ENCODE results near the gene PXYLP1. TPM values are rescaled to one million over a fixed set of nuclear protein-coding genes. Genes with fewer than 3 reads are reported as not detected.
A peak's percentile ranks its signal among the peaks of the same experiment; 100 is the strongest.

PXYLP1 gene
- total RNA-seq, 1 donor, result 9.1 TPM

- H3K4me3 ChIP-seq (ENCODE audit: low read depth, low read length), result no peak overlapping the region
- DNase-seq (ENCODE audit: low read depth), result peak; percentile 51
- TF ChIP-seq CTCF (IDR thresholded peaks at IDR 0.05; ENCODE audit: insufficient read depth, low read length), result no peak
Observed at GRCh38 chr3:141227752-141228151, 3.9 kb upstream of the PXYLP1 start.

DNA sequence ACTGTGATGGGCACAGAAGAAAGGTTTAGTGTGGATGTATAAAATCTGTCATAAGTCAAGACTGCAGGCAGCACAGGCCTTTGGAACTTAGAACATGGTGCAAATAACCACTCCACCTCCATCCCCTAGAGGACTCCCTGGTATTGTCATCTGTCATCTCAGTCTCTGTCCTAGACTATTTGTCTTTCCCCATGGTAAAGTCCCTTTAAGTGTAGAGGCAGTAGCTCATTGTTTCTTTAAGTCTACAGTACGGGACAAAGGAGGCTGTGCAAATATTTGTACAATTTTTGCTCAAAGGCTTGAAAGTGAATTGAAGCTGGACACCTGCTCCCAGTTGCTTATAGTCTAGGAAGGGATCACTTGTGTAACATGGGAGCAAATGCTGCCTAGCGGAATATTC, 3.2 kb upstream of the PXYLP1 start:
- TF ChIP-seq CTCF (IDR thresholded peaks at IDR 0.05; ENCODE audit: insufficient read depth, low read length), result no peak
- no peak overlapping the region for H3K4me3 ChIP-seq (ENCODE audit: low read depth, low read length)
- no peak for DNase-seq (ENCODE audit: low read depth)

DNA sequence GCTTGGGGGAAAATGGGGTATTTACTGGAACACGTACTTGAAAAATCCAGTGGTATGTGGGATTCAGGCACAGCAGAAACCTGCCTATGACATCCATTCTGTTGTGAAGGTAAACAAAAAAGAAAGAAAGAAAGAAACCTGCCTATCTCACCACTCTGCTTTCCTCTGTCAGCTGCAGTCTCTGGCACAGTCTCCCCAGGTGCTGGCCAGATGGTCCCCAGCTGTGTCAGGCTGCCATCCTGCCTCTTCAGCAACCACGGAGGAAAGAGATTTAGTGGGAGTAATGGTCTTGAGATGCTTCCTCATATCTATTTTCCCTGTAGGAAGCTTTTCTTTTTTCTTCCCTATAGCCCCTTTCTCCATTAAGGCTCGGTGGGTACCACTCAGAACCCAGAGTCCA, 2.5 kb upstream of the PXYLP1 start:
- no peak overlapping the region for H3K4me3 ChIP-seq (ENCODE audit: low read depth, low read length)
- TF ChIP-seq CTCF (IDR thresholded peaks at IDR 0.05; ENCODE audit: insufficient read depth, low read length), result no peak
- DNase-seq (ENCODE audit: low read depth), result no peak

- DNase-seq (ENCODE audit: low read depth), result no peak
- no peak overlapping the region for H3K4me3 ChIP-seq (ENCODE audit: low read depth, low read length)
- no peak for TF ChIP-seq CTCF (IDR thresholded peaks at IDR 0.05; ENCODE audit: insufficient read depth, low read length)
Observed at GRCh38 chr3:141230293-141230692, 1.3 kb upstream of the PXYLP1 start.

DNA sequence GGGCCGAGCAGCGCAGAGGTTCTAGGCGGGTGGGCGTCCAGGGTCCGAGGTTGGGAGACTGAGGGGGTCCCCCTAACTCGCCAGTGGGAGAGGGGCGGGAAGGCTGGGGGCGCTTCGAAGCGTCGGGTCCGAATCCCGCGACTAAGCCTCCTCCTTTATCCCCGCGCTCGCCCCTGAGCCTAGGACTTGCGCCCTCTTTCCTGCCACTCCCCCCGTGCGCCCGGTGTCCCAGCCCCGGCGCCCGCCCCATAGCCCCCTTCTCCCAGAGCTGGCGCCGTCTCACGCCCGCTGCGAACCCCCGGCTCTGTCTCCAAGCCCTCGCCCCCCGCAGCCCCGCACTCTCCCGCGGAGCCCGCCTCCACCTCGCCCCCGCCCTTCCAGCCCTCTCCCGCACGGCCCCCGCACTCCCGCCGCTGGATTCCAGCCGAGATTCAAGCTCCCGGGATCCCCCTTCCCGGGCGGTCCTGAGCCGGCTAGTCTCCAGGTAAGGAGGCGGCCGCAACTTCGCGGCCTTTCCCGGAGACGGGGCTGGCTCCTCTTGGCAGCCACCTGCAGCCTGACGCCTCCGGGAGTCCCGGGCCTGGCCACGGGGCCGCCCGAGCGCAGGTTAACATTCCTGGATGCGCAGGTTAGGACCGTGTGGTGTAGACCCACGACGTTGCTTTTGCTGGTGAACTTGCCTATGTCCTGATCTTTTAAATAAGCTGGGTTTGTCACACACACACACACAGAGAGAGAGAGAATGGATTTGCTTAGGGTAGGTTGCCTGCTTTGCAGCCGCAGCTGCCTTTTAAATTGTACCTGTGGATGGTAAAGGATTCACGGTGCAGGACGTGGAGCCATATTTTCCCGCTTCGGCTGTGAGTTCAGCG, 563 bp downstream of the PXYLP1 start:
- H3K4me3 ChIP-seq (ENCODE audit: low read depth, low read length), result peak overlapping the region; percentile 78
- no peak for TF ChIP-seq CTCF (IDR thresholded peaks at IDR 0.05; ENCODE audit: insufficient read depth, low read length)
- no peak for DNase-seq (ENCODE audit: low read depth)

DNA sequence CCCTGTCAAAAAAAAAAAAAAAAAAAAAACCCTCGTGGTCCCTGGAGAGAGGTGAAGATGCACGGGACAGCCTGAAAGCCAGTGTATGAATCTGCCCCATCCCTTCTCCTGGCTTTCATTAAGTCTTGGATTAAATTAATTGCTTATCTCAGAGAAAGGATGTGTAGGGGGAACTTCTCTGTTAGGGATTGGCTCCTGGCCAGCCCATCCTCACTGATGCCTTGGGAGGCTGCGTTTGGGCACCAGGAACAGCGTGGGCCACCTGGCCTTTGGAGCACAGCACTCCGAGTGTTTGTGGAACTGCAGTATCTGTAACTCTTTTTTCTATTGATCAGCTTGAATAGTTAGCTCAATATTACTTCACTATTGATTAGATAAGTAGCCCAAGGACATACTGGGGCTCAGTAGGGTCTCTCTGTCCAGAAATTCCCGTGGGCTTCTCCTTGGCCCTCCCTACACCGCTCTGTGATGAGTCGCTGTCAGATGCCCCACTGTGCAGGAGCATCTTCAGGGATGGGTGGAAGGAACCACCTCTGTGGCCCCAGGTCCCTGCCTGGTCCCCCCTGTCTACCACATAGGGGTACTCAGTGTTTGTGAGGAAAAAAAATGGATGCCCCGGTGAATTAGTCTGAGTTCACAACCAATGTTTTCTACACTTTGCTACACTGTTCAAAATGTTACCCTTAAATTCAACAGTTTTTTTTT, 2.0 kb downstream of the PXYLP1 start:
- no peak for TF ChIP-seq CTCF (IDR thresholded peaks at IDR 0.05; ENCODE audit: insufficient read depth, low read length)
- H3K4me3 ChIP-seq (ENCODE audit: low read depth, low read length), result no peak overlapping the region
- no peak for DNase-seq (ENCODE audit: low read depth)

All from fibroblast of the aortic adventitia (primary cell).